NCI-H1436 (cell line): ENCODE measurements around the gene NDC1.
A peak's percentile ranks its signal among the peaks of the same experiment; 100 is the strongest.
"Not testable (repeated sequence)": the region's sequence is repeated elsewhere in the genome, so short reads cannot be mapped to it uniquely, and the experiment has no call there.

Experiments
- DNase-seq: peaks from one replicate; lab custom pipeline; 2025; lab: John Stamatoyannopoulos, UW

The NDC1 gene

DNA sequence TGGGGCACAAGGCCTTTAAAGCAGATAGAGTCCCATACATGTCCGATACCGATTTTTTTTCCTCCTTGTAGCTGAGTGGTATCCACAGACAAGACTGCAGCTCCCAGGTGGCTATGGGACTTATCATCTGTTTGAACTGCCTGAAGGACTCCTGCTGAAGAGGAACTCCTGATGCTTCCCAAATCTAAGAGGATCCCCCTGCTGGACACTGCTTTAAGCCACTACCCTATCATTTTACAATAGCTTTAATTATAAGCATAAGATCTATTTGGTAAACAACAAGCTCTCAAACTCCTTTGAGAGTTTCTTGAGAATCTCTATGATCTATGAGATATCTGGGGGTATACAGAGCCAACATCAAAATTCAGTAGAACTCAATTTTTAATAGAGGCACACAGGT is 11.7 kb downstream of the NDC1 start:
- no peak for DNase-seq

DNA sequence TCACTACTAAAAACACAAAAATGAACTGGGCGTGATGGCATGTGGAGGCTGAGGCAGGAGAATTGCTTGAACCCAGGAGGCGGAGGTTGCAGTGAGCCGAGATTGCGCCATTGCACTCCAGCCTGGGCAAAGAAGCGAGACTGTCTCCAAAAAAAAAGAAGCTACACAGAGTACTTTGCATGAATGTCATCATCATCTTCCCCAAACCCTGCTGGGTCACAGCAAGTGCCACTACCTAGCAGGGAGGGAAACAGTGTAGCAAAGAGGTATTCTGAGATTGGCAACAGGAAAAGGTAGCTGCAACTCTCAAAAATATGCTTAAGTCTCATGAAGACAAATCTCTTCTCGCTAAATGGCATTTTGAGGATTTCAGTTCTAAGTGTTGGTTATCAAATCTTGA is 12.8 kb downstream of the NDC1 start:
- DNase-seq, result no peak

DNA sequence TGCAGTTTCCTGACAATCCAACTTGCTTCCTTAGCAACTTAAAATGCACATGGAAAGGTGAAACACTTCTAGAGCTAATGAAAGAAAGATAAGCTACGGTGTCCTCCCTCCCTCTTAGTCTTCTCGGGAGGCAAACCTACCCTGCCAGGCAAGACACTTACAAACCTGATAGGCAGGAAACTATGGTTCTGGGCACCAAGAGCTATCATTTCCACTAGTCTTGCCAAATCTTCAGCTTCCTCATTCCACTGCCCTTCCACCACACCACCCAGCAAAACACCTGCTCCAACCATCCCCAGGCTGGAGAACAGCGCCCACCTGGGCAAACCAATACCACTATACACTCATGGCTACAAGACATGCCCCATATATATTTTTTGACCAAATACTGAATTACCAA is 15.2 kb downstream of the NDC1 start:
- DNase-seq, result no peak

DNA sequence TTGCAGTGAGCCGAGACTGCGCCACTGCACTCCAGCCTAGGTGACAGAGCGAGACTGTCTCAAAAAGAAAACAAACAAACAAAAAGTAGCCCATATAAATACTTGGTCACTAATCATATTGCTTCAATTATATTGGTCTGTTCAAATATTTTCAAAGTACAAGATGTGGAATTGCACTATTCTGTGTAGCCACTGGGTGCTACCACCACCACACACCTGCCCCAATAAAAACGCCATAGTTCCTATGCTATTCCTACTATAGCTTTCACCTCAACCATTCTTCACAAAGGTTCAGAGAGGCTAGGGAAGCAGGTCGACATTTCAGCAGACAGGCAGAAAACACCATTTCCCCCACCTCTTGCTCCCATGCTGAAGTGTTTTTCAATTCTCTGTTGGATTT is 16.7 kb downstream of the NDC1 start:
- DNase-seq, result no peak

DNA sequence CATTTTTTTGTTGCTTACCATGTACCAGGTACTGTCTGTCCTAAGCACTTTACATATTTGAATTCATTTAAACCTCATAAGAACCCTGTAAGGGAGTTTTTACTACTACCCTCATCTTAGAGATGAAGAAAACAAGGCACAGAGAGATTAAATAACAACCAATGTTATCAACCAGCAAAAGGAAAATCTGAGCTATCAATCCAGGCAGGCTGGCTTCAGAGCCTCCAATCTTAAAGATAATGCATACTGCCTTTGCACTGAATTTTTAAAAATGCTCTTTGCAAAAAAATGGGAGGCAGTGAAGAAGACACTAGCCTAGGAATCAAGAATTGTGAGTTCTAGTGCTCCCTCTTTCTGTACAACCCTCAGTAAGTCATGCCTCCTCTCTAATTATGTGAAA is 18.7 kb downstream of the NDC1 start:
- DNase-seq, result no peak

DNA sequence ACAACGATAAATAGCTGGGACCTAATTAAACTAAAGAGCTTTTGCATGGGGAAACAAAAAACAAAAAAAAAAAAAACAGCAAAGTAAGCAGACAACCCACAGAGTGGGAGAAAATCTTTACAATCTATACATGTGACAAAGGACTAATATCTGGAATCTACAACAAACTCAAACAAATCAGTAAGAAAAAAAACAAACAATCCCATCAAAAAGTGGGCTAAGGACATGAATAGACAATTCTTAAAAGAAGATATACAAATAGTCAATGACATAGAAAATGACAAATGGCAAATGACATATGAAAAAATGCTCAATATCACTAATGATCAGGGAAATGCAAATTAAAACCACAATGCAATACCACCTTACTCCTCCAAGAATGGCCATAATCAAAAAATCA is 21.5 kb downstream of the NDC1 start:
- DNase-seq, result not testable (repeated sequence)

GRCh38 chr1:53815484-53815883 is 22.6 kb downstream of the NDC1 start:
- DNase-seq, result not testable (repeated sequence)

GRCh38 chr1:53811414-53811851 is 26.7 kb downstream of the NDC1 start:
- DNase-seq, result peak; percentile 2

DNA sequence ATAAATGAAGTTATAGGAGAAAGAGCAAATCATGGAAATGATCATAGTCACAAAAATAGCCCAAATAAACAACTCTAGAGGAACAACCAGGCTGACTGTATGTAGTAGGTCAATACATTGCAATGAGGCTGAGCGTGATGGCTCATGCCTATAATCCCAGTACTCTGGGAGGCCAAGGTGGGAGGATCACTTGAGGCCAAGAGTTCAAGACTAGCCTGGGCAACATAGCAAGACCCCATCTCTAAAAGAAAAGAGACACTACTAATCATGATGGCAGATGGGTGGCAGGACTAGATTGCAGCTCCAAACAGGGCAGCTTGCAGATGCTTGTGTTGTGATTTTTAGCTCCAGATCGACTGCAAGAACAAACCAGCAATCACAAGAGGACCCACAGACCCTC is 27.6 kb downstream of the NDC1 start:
- DNase-seq, result no peak

- DNase-seq, result no peak
Observed at GRCh38 chr1:53810007-53810406, 28.1 kb downstream of the NDC1 start.

DNA sequence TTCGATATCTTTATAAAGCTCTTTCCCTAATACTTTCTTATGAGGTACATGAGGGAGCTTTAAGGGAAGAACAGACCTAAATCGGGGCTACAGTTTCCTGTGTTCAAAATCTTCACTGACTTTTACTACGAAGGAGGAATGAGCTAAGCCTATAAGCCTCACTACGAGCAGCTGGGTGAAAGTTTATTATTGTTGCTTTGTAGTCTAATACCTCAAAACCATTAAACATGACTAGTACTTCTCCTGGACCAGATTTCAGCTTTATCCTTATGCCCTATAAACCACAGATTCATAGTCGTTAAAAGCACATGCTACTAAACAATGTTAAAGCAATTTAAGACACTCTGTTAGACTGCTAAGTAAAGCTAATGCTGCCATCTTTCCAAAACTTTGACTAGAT is 30.2 kb downstream of the NDC1 start:
- DNase-seq, result no peak

GRCh38 chr1:53804791-53805505 is 33.1 kb downstream of the NDC1 start:
- DNase-seq, result no peak

- no peak for DNase-seq
Observed at GRCh38 chr1:53804181-53804580, 33.9 kb downstream of the NDC1 start.

GRCh38 chr1:53800621-53801020 is 37.5 kb downstream of the NDC1 start:
- DNase-seq, result no peak

DNA sequence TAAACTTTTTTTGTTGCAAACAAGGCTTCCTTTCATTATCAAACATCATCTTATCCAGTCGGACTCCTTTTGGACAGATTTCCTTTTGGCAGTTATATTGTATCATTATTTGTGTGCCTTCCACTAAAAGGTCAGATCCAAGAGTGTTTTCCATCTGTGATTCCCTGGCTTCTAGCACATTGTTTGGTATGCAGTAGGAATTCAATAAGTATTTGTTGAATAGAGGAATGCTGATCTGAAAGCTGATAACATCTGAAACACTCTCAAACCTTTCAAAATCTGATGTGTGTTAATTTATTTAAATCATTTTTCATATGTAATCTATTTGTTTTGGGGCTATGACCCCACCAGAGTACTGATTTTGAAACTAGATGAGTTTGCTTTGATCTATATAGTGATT is 39.0 kb downstream of the NDC1 start:
- no peak for DNase-seq

GRCh38 chr1:53792806-53793205 is 45.3 kb downstream of the NDC1 start:
- DNase-seq, result no peak

- DNase-seq, result no peak
Observed at GRCh38 chr1:53787655-53788054, 50.4 kb downstream of the NDC1 start.

DNA sequence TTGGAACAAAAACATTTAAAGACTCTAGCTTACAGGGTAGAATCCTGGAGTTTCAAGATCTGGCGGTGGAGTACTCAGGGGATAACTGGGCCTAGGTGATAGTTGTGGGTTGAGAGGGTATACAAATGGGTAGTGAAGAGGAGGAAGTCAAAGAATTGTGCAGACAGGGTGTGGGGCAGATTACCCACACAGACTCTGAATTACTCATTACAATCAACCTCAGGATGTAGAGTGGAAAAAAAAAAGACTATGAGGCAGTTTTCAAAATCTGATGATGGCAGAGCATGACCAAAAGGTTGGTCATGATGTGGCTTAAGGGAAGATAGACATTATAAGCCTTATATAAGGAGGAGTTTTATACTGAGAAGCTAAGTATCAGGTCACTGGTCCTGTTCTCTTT is 55.0 kb downstream of the NDC1 start:
- DNase-seq, result no peak

GRCh38 chr1:53781654-53782053 is 56.4 kb downstream of the NDC1 start:
- no peak for DNase-seq

DNA sequence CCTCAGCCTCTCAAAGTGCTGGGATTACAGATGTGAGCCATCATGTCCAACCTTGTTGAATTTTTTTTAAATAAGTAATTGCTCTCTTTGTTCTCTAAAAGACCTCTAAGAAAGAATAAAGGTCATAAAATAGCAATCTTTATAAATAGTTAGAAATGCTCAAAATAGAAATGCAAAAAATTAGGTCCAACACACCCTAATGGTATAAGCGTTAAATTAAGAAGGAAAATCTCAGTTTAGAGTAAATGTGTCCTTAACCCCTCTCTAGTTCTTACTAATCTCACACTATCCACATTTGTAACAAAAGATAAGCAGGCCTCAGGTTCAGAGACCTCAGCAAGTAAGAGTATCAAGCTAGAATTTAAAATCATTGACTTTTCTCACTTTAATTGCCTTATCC is 60.8 kb downstream of the NDC1 start:
- no peak for DNase-seq

DNA sequence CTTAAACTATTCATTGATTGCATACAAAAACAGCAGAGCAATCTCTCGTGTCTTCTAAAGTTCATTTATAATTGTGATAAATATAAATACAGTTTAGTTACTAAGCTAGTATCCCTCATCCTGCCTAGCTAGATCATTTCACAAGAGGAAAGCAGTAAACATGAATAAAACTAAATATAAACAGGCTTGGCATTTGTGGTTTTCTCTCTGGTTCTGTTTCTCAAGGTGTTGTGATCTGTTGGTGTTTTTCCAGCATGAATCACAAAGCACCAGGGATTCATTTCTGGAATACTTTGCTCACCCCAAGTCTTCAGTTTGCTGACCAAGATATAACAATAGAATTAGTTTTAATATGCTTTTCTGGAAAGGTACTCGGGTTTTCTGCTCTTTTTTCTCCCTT is 66.4 kb downstream of the NDC1 start:
- no peak for DNase-seq

DNA sequence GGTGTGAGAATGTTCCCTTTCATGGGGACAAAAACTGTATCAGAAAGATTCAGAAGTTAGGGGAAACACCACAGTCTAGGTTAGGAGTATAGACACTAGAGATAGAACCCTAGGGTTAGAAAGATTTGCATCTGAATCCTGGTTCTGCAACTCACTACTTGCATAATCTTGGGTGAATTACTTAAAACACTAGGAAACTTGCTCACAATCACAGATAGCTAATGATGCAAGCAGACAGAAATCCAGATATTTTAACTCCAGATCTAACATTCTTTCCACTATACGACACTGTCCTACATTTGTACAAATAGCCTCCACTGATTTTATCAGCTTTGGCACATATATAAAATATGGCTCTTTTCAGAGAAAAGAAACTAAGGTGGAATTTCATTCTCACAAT is 68.3 kb downstream of the NDC1 start:
- no peak for DNase-seq

DNA sequence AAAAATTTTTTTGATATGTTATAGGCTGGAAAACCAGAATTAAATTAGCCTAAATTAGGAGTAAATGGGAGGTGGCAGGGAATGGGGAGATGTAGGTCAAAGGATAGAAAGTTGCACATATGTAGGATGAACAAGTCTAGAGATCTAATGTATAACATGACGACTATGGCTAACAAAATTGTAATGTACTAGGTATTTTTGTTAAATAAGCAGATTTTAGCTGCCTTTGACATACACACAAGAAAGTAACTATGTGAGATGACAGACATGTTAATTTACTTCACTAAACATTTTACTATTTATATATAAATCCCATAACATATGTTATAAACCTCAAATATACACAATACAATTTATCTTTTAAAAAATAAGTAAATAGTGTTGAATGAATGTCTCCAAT is 68.9 kb downstream of the NDC1 start:
- DNase-seq, result no peak

GRCh38 chr1:53766831-53767405 is 71.2 kb downstream of the NDC1 start:
- no peak for DNase-seq
